Glutamatergic neuron (in vitro differentiated cells): Measurements from ENCODE around the gene SLCO2B1. TPM values are rescaled to one million over a fixed set of nuclear protein-coding genes. Genes with fewer than 3 reads are reported as not detected.

ENCODE experiments used
- DNase-seq: peaks from one replicate; pipeline ENCODE4 v3.0.0; 2022
- H3K27ac Mint-ChIP-seq: one replicate; pipeline ENCODE4 v1.8.0; 2020; ENCODE audit warnings: mild to moderate bottlenecking, mixed read lengths, inconsistent platforms; ENCODE audit not compliant: unreplicated experiment
- H3K27me3 Mint-ChIP-seq: one replicate; pipeline ENCODE4 v1.8.0; 2020; ENCODE audit warnings: mild to moderate bottlenecking, moderate library complexity, mixed read lengths, inconsistent platforms; ENCODE audit not compliant: unreplicated experiment
- H3K36me3 Mint-ChIP-seq: one replicate; pipeline ENCODE4 v1.8.0; 2020; ENCODE audit warnings: mild to moderate bottlenecking, mixed read lengths, inconsistent platforms; ENCODE audit not compliant: unreplicated experiment
- H3K4me1 Mint-ChIP-seq: one replicate; pipeline ENCODE4 v1.8.0; 2020; ENCODE audit warnings: mild to moderate bottlenecking, low read depth, mixed read lengths, inconsistent platforms; ENCODE audit not compliant: unreplicated experiment
- H3K4me3 Mint-ChIP-seq: one replicate; pipeline ENCODE4 v1.8.0; 2020; ENCODE audit warnings: mild to moderate bottlenecking, mixed read lengths, inconsistent platforms; ENCODE audit not compliant: unreplicated experiment
- H3K9me3 Mint-ChIP-seq: one replicate; pipeline ENCODE4 v1.8.0; 2020; ENCODE audit warnings: mild to moderate bottlenecking, moderate library complexity, mixed read lengths, inconsistent platforms; ENCODE audit not compliant: unreplicated experiment
- CTCF ChIP-seq: fragments of 200-600 bp; sonication (generic); IDR thresholded peaks from one replicate; pipeline ENCODE4 v1.5.0; 2021; ENCODE audit not compliant: partially characterized antibody, unreplicated experiment
- total RNA-seq: library from RNA; stranded (reverse); fragmentation: NEBNext Ultra II Directional; extraction: Animal tissue kit (Norgen Biotek cat#: 25700); gene quantifications from one replicate; pipeline ENCODE4 v1.2.1, GENCODE V29; 2021; ENCODE audit not compliant: unreplicated experiment

SLCO2B1 gene
- total RNA-seq, 1 donor from 2014 or later = not detected

GRCh38 chr11:75200051-75200450 lies 49.1 kb downstream of the SLCO2B1 start:
- TF ChIP-seq CTCF = no peak
- H3K27me3 Mint-ChIP-seq = peaks cover 10% of the 10 kb centered on the region
- H3K4me1 Mint-ChIP-seq = peaks cover 7% of the 10 kb centered on the region
- no peak overlapping the region for H3K4me3 Mint-ChIP-seq
- H3K9me3 Mint-ChIP-seq = peaks cover 6% of the 10 kb centered on the region
- no peaks in the 10 kb centered on the region for H3K36me3 Mint-ChIP-seq
- DNase-seq = no peak
- no peak overlapping the region for H3K27ac Mint-ChIP-seq

GRCh38 chr11:75200531-75200930 lies 49.6 kb downstream of the SLCO2B1 start:
- H3K27ac Mint-ChIP-seq = no peak overlapping the region
- H3K4me3 Mint-ChIP-seq = no peak overlapping the region
- H3K36me3 Mint-ChIP-seq = no peaks in the 10 kb centered on the region
- H3K9me3 Mint-ChIP-seq = peaks cover 6% of the 10 kb centered on the region
- no peak for TF ChIP-seq CTCF
- peaks cover 10% of the 10 kb centered on the region for H3K27me3 Mint-ChIP-seq
- DNase-seq = no peak
- peaks cover 7% of the 10 kb centered on the region for H3K4me1 Mint-ChIP-seq

- no peak overlapping the region for H3K27ac Mint-ChIP-seq
These were observed 50.9 kb downstream of the SLCO2B1 start for GRCh38 chr11:75201771-75202170.

GRCh38 chr11:75202195-75202594 lies 51.3 kb downstream of the SLCO2B1 start:
- no peaks in the 10 kb centered on the region for H3K36me3 Mint-ChIP-seq
- no peak overlapping the region for H3K27ac Mint-ChIP-seq
- peaks cover 8% of the 10 kb centered on the region for H3K27me3 Mint-ChIP-seq
- DNase-seq = no peak
- no peak for TF ChIP-seq CTCF
- peaks cover 7% of the 10 kb centered on the region for H3K4me1 Mint-ChIP-seq
- no peak overlapping the region for H3K4me3 Mint-ChIP-seq
- H3K9me3 Mint-ChIP-seq = peaks cover 6% of the 10 kb centered on the region

More at GRCh38 chr11:75201771-75202170, 50.9 kb downstream of the SLCO2B1 start:
- Mint-ChIP-seq H3K4me1 (peaks cover 7% of the 10 kb centered on the region), H3K4me3 (no peak overlapping the region), H3K27me3 (peaks cover 10% of the 10 kb centered on the region), H3K9me3 (peaks cover 6% of the 10 kb centered on the region), H3K36me3 (no peaks in the 10 kb centered on the region)
- DNase-seq = no peak
- no peak for TF ChIP-seq CTCF

GRCh38 chr11:75203138-75203537 lies 52.2 kb downstream of the SLCO2B1 start:
- TF ChIP-seq CTCF = no peak
- H3K36me3 Mint-ChIP-seq = no peaks in the 10 kb centered on the region
- peaks cover 7% of the 10 kb centered on the region for H3K4me1 Mint-ChIP-seq
- peaks cover 6% of the 10 kb centered on the region for H3K9me3 Mint-ChIP-seq
- H3K4me3 Mint-ChIP-seq = no peak overlapping the region
- no peak for DNase-seq
- H3K27ac Mint-ChIP-seq = no peak overlapping the region
- H3K27me3 Mint-ChIP-seq = peaks cover 7% of the 10 kb centered on the region
